T-helper 2 cell (primary cell): ENCODE measurements around the gene R3HDM1.
"Not testable (repeated sequence)": the region's sequence is repeated elsewhere in the genome, so short reads cannot be mapped to it uniquely, and the experiment has no call there.

ENCODE experiments used
- DNase-seq, 5 experiments: peaks; one replicate each; pipeline versions ENCODE4 v3.0.0 to v3.0.0-alpha.2; 2012 to 2022
- total RNA-seq, 2 donors: gene quantifications; one replicate each; lab custom pipeline; 2026; lab: John Stamatoyannopoulos, UW

The R3HDM1 gene
- 26.5 to 29.4 reads per million in 2 donors for total RNA-seq

- peak; percentile 79 to 100 (median 91) for DNase-seq
Observed at GRCh38 chr2:135531231-135532197, at the start of gene R3HDM1. R3HDM1 (plus strand) TSS chr2:135531484; CDS start chr2:135604846, 73,362 bp downstream.

- no peak for DNase-seq
Observed at GRCh38 chr2:135485441-135485840, 45.8 kb upstream of the R3HDM1 start.

- DNase-seq: no peak
Observed at GRCh38 chr2:135490376-135490775, 40.9 kb upstream of the R3HDM1 start.

- no peak for DNase-seq
Observed at GRCh38 chr2:135494503-135494902, 36.8 kb upstream of the R3HDM1 start.

GRCh38 chr2:135494917-135495316, 36.4 kb upstream of the R3HDM1 start:
- no peak for DNase-seq

- DNase-seq: not testable (repeated sequence)
Observed at GRCh38 chr2:135498588-135498987, 32.7 kb upstream of the R3HDM1 start.

- no peak for DNase-seq
Observed at GRCh38 chr2:135504811-135505210, 26.5 kb upstream of the R3HDM1 start.

- DNase-seq: no peak
Observed at GRCh38 chr2:135510577-135510976, 20.7 kb upstream of the R3HDM1 start.

- no peak for DNase-seq
Observed at GRCh38 chr2:135512099-135512498, 19.2 kb upstream of the R3HDM1 start.

GRCh38 chr2:135525786-135526185, 5.5 kb upstream of the R3HDM1 start:
- DNase-seq: peak in 1 of 5 experiments; percentile 31

GRCh38 chr2:135528006-135528405, 3.3 kb upstream of the R3HDM1 start:
- no peak for DNase-seq

- peak; percentile 74 to 99 (median 93) for DNase-seq
Observed at GRCh38 chr2:135530313-135531230, 712 bp upstream of the R3HDM1 start, which contains the start of gene ZRANB3. ZRANB3 (minus strand) TSS chr2:135531218.

GRCh38 chr2:135532581-135532980, 1.3 kb downstream of the R3HDM1 start:
- DNase-seq: no peak

- DNase-seq: not testable (repeated sequence)
Observed at GRCh38 chr2:135533545-135533944, 2.3 kb downstream of the R3HDM1 start.

GRCh38 chr2:135546436-135546835, 15.2 kb downstream of the R3HDM1 start:
- DNase-seq: peak in 1 of 5 experiments; percentile 92

- no peak for DNase-seq
Observed at GRCh38 chr2:135547311-135547710, 16.0 kb downstream of the R3HDM1 start.

- no peak for DNase-seq
Observed at GRCh38 chr2:135551356-135551755, 20.1 kb downstream of the R3HDM1 start.

- DNase-seq: no peak
Observed at GRCh38 chr2:135552887-135553286, 21.6 kb downstream of the R3HDM1 start.

- no peak for DNase-seq
Observed at GRCh38 chr2:135555311-135555710, 24.0 kb downstream of the R3HDM1 start.

- no peak for DNase-seq
Observed at GRCh38 chr2:135557530-135557929, 26.2 kb downstream of the R3HDM1 start.

GRCh38 chr2:135561925-135562324, 30.6 kb downstream of the R3HDM1 start:
- DNase-seq: no peak

GRCh38 chr2:135563793-135564192, 32.5 kb downstream of the R3HDM1 start:
- DNase-seq: no peak

GRCh38 chr2:135570884-135571283, 39.6 kb downstream of the R3HDM1 start:
- DNase-seq: no peak
